IPS-20b (cell line): Measurements from ENCODE around the gene SBF2.
"Not testable (repeated sequence)": the region's sequence is repeated elsewhere in the genome, so short reads cannot be mapped to it uniquely, and the experiment has no call there.

Experiments used
- H3K27ac ChIP-seq: one replicate; pipeline ENCODE4 v1.5.1; 2013; ENCODE audit warnings: low read length
- H3K27me3 ChIP-seq: 2 replicates; pipeline ENCODE4 v1.6.1; 2013; ENCODE audit warnings: mild to moderate bottlenecking, low read length, inconsistent platforms; ENCODE audit not compliant: insufficient read depth
- H3K36me3 ChIP-seq: 2 replicates; pipeline ENCODE4 v1.6.1; 2013; ENCODE audit warnings: low read depth, mild to moderate bottlenecking, inconsistent platforms, low read length, moderate library complexity; ENCODE audit not compliant: insufficient read depth
- H3K4me1 ChIP-seq: 2 replicates; pipeline ENCODE4 v1.6.1; 2013; ENCODE audit warnings: mild to moderate bottlenecking, control low read depth, inconsistent platforms, low read length, moderate library complexity; ENCODE audit not compliant: insufficient read depth
- H3K4me3 ChIP-seq: 2 replicates; pipeline ENCODE4 v1.5.1; 2013; ENCODE audit warnings: mild to moderate bottlenecking, low read length, inconsistent platforms
- H3K9ac ChIP-seq: 2 replicates; pipeline ENCODE4 v1.6.1; 2013; ENCODE audit warnings: low read depth, mild to moderate bottlenecking, inconsistent platforms, low read length, moderate library complexity
- H3K9me3 ChIP-seq: 2 replicates; pipeline ENCODE4 v1.6.1; 2013; ENCODE audit warnings: mild to moderate bottlenecking, low read depth, low read length, inconsistent platforms; ENCODE audit not compliant: insufficient read depth

The SBF2 gene

GRCh38 chr11:10091314-10092045 is 202.5 kb downstream of the SBF2 start:
- no peaks in the 10 kb centered on the region for H3K9me3 ChIP-seq
- H3K27me3 ChIP-seq = no peaks in the 10 kb centered on the region
- no peaks in the 10 kb centered on the region for H3K36me3 ChIP-seq
- H3K27ac ChIP-seq = no peak overlapping the region
- H3K4me3 ChIP-seq = no peak overlapping the region
- no peak overlapping the region for H3K9ac ChIP-seq
- no peaks in the 10 kb centered on the region for H3K4me1 ChIP-seq

GRCh38 chr11:10087923-10088225 is 206.1 kb downstream of the SBF2 start:
- H3K36me3 ChIP-seq, H3K4me1 ChIP-seq, H3K9ac ChIP-seq, H3K9me3 ChIP-seq, H3K27ac ChIP-seq, H3K4me3 ChIP-seq, H3K27me3 ChIP-seq: not testable (repeated sequence)

- no peak overlapping the region for H3K27ac ChIP-seq
- no peaks in the 10 kb centered on the region for H3K9me3 ChIP-seq
- no peaks in the 10 kb centered on the region for H3K4me1 ChIP-seq
- no peak overlapping the region for H3K4me3 ChIP-seq
- H3K36me3 ChIP-seq = no peaks in the 10 kb centered on the region
- no peak overlapping the region for H3K9ac ChIP-seq
- H3K27me3 ChIP-seq = no peaks in the 10 kb centered on the region
These were observed 206.7 kb downstream of the SBF2 start for GRCh38 chr11:10087186-10087922.

- H3K27ac ChIP-seq = no peak overlapping the region
- no peak overlapping the region for H3K9ac ChIP-seq
- no peaks in the 10 kb centered on the region for H3K36me3 ChIP-seq
- no peaks in the 10 kb centered on the region for H3K27me3 ChIP-seq
- H3K9me3 ChIP-seq = no peaks in the 10 kb centered on the region
- peaks cover 4% of the 10 kb centered on the region; the same call in 1 of the 2 replicates for H3K4me1 ChIP-seq
- no peak overlapping the region for H3K4me3 ChIP-seq
These were observed 213.9 kb downstream of the SBF2 start for GRCh38 chr11:10080138-10080537.

GRCh38 chr11:10076458-10077141 is 217.4 kb downstream of the SBF2 start:
- Histone ChIP-seq H3K9me3 (no peaks in the 10 kb centered on the region), H3K36me3 (no peaks in the 10 kb centered on the region), H3K9ac (no peak overlapping the region), H3K27ac (no peak overlapping the region), H3K4me3 (no peak overlapping the region), H3K27me3 (no peaks in the 10 kb centered on the region), H3K4me1 (peaks cover 4% of the 10 kb centered on the region; the same call in 1 of the 2 replicates)

- Histone ChIP-seq H3K4me1 (peaks cover 4% of the 10 kb centered on the region; the same call in 1 of the 2 replicates), H3K36me3 (no peaks in the 10 kb centered on the region), H3K9me3 (no peaks in the 10 kb centered on the region), H3K27me3 (no peaks in the 10 kb centered on the region), H3K9ac (no peak overlapping the region), H3K4me3 (no peak overlapping the region), H3K27ac (no peak overlapping the region)
These were observed 218.9 kb downstream of the SBF2 start for GRCh38 chr11:10075141-10075540.

- H3K4me1 ChIP-seq = peaks cover 9% of the 10 kb centered on the region; the same call in 1 of the 2 replicates
- H3K9me3 ChIP-seq = no peaks in the 10 kb centered on the region
- no peaks in the 10 kb centered on the region for H3K36me3 ChIP-seq
- no peak overlapping the region for H3K27ac ChIP-seq
- no peaks in the 10 kb centered on the region for H3K27me3 ChIP-seq
- no peak overlapping the region for H3K4me3 ChIP-seq
- no peak overlapping the region for H3K9ac ChIP-seq
These were observed 221.2 kb downstream of the SBF2 start for GRCh38 chr11:10072841-10073240.

GRCh38 chr11:10072142-10072541 is 221.9 kb downstream of the SBF2 start:
- Histone ChIP-seq H3K4me1 (peaks cover 15% of the 10 kb centered on the region), H3K27ac (no peak overlapping the region), H3K4me3 (no peak overlapping the region), H3K9ac (no peak overlapping the region), H3K36me3 (no peaks in the 10 kb centered on the region), H3K9me3 (no peaks in the 10 kb centered on the region), H3K27me3 (no peaks in the 10 kb centered on the region)

GRCh38 chr11:10067629-10068300 is 226.3 kb downstream of the SBF2 start:
- Histone ChIP-seq H3K4me1 (peaks cover 19% of the 10 kb centered on the region), H3K4me3 (no peak overlapping the region), H3K9ac (peak overlapping the region; percentile 28; the same call in 1 of the 2 replicates), H3K27me3 (no peaks in the 10 kb centered on the region), H3K9me3 (0 out of 2 replicates have a peak, but pooled peaks cover 1% of the 10 kb centered on the region), H3K27ac (peak overlapping the region; percentile 79), H3K36me3 (no peaks in the 10 kb centered on the region)

- Histone ChIP-seq H3K27me3 (no peaks in the 10 kb centered on the region), H3K4me3 (no peak overlapping the region), H3K4me1 (peaks cover 19% of the 10 kb centered on the region), H3K27ac (peak overlapping the region; percentile 57), H3K36me3 (no peaks in the 10 kb centered on the region), H3K9me3 (peaks cover 10% of the 10 kb centered on the region), H3K9ac (no peak overlapping the region)
These were observed 227.6 kb downstream of the SBF2 start for GRCh38 chr11:10066441-10066840.

- no peak overlapping the region for H3K27ac ChIP-seq
- peaks cover 19% of the 10 kb centered on the region for H3K4me1 ChIP-seq
- H3K4me3 ChIP-seq = no peak overlapping the region
- no peaks in the 10 kb centered on the region for H3K36me3 ChIP-seq
- peaks cover 10% of the 10 kb centered on the region for H3K9me3 ChIP-seq
- H3K27me3 ChIP-seq = no peaks in the 10 kb centered on the region
- no peak overlapping the region for H3K9ac ChIP-seq
These were observed 229.2 kb downstream of the SBF2 start for GRCh38 chr11:10064828-10065227.
